GM23248 (cell line): ENCODE measurements around the gene EVL. TPM values are rescaled to one million over a fixed set of nuclear protein-coding genes. Genes with fewer than 3 reads are reported as not detected.

Source experiments
- DNase-seq: peaks from one replicate; pipeline ENCODE4 v3.0.0-alpha.2; 2015
- H2AFZ ChIP-seq: fragments of 200-600 bp; sonication (generic); 2 replicates; pipeline ENCODE4 v1.6.1; 2016; ENCODE audit warnings: antibody characterized with exemption
- H3F3A ChIP-seq: fragments of 200-600 bp; sonication (generic); 2 replicates; pipeline ENCODE4 v1.6.1; 2016; ENCODE audit warnings: mild to moderate bottlenecking, antibody characterized with exemption, mixed run types; ENCODE audit not compliant: insufficient read depth
- H3K27ac ChIP-seq: fragments of 200-600 bp; sonication (generic); 2 replicates; pipeline ENCODE4 v1.5.1; 2016; ENCODE audit warnings: mild to moderate bottlenecking
- H3K27me3 ChIP-seq: fragments of 200-600 bp; sonication (generic); replicated peaks from 2 replicates; pipeline ENCODE4 v1.6.1; 2016; ENCODE audit warnings: mild to moderate bottlenecking; ENCODE audit not compliant: insufficient read depth
- H3K36me3 ChIP-seq: fragments of 200-600 bp; sonication (generic); 2 replicates; pipeline ENCODE4 v1.6.1; 2016; ENCODE audit warnings: low read depth, mild to moderate bottlenecking
- H3K4me1 ChIP-seq: fragments of 200-600 bp; sonication (generic); 2 replicates; pipeline ENCODE4 v1.6.1; 2016; ENCODE audit warnings: mild to moderate bottlenecking; ENCODE audit not compliant: insufficient read depth
- H3K4me2 ChIP-seq: fragments of 200-600 bp; sonication (generic); one replicate; pipeline ENCODE4 v1.6.1; 2016; ENCODE audit warnings: mild to moderate bottlenecking; ENCODE audit not compliant: unreplicated experiment
- H3K4me3 ChIP-seq: fragments of 200-600 bp; sonication (generic); 2 replicates; pipeline ENCODE4 v1.5.1; 2016; ENCODE audit warnings: mild to moderate bottlenecking
- H3K79me2 ChIP-seq: fragments of 200-600 bp; sonication (generic); 2 replicates; pipeline ENCODE4 v1.6.1; 2016; ENCODE audit warnings: mild to moderate bottlenecking; ENCODE audit not compliant: insufficient read depth
- H3K9ac ChIP-seq: fragments of 200-600 bp; sonication (generic); 2 replicates; pipeline ENCODE4 v1.6.1; 2016; ENCODE audit warnings: mild to moderate bottlenecking
- H3K9me2 ChIP-seq: fragments of 200-600 bp; sonication (generic); 2 replicates; pipeline ENCODE4 v1.6.1; 2016; ENCODE audit warnings: mixed run types, mild to moderate bottlenecking, moderate library complexity; ENCODE audit not compliant: insufficient read depth
- H3K9me3 ChIP-seq: fragments of 200-600 bp; sonication (generic); one replicate; pipeline ENCODE4 v1.6.1; 2017; ENCODE audit warnings: low read depth
- H4K20me1 ChIP-seq: fragments of 200-600 bp; sonication (generic); 2 replicates; pipeline ENCODE4 v1.6.0; 2016; ENCODE audit not compliant: insufficient read depth
- EZH2 ChIP-seq: fragments of 200-600 bp; sonication (generic); IDR thresholded peaks from 2 replicates; pipeline ENCODE4 v1.6.1; 2018; ENCODE audit warnings: antibody characterized with exemption, mild to moderate bottlenecking; ENCODE audit not compliant: insufficient read depth, poor library complexity, severe bottlenecking
- EZH2phosphoT487 ChIP-seq: fragments of 200-600 bp; sonication (generic); IDR thresholded peaks from 2 replicates; pipeline ENCODE4 v1.6.1; 2018; ENCODE audit warnings: antibody characterized with exemption, moderate library complexity, mild to moderate bottlenecking, low read depth; ENCODE audit not compliant: insufficient read depth
- WGBS, 2 experiments: methylation state at CpG; one replicate each; pipeline ENCODE4 v1.1.6; 2015 to 2017; ENCODE audit warnings: low lambda C conversion rate in 2 of 2, low coverage in 1 of 2; ENCODE audit errors: missing lambda C conversion rate in 2 of 2; 5-methylcytosine and 5-hydroxymethylcytosine counted together
- in situ Hi-C: fragments of 300-500 bp; cut with MboI; formaldehyde crosslinking; loops from 2 replicates; pipeline ENCODE4 v1.15.0; 2020
- polyA plus RNA-seq: library from polyadenylated mRNA; unstranded; fragments of >200 nt; fragmentation: Nextera tagmentation; extraction: Ambion mirVana; gene quantifications from 2 replicates; pipeline ENCODE4 v1.2.1, GENCODE V29; 2016
- total RNA-seq: library from RNA; depleted of rRNA; stranded (reverse); fragments of >200 nt; shearing (Covaris generic); gene quantifications from 2 replicates; pipeline ENCODE4 v1.2.3, GENCODE V29; 2014

The EVL gene
- total and polyA plus RNA-seq, 2 experiments from 2014 or later, result 6.6 to 29.9 TPM

DNA sequence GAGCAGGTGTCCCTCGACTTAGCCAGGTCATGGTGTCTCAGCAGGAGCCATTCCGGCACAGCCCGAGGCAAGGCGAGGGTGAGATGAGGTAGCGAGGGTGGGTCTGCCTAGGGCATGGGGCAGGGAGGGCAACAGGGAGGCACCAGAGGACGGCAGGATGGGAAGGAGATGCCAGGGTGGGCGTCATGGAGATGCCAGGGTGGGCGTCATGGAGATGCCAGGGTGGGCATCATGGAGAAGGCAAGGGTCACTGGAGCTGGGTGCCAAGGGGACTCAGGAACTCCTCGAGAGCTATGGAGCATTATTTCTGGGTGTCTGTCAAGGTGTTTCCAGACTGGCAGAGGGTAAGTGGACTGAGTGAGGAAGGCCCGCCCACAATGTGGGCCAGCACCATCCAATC is 86.9 kb downstream of the EVL start:
- H3K27me3 ChIP-seq, result peaks cover 4% of the 10 kb centered on the region; the same call in 1 of the 2 replicates
- DNase-seq, result no peak
- WGBS, 2 experiments, result 70 to 72% methylated on average over 9 to 10 of the region's 10 CpGs
- no peak overlapping the region for H3K27ac ChIP-seq
- H3K9me3 ChIP-seq, result no peaks in the 10 kb centered on the region
- H3K79me2 ChIP-seq, result no peaks in the 10 kb centered on the region
- in situ Hi-C loops, result no loop called here
- H3K36me3 ChIP-seq, result no peaks in the 10 kb centered on the region
- no peak overlapping the region for H3K4me3 ChIP-seq
- H3K9me2 ChIP-seq, result no peaks in the 10 kb centered on the region
- no peak overlapping the region for H3K9ac ChIP-seq
- no peaks in the 10 kb centered on the region for H3K4me1 ChIP-seq
- H3F3A ChIP-seq, result no peaks in the 10 kb centered on the region
- no peak overlapping the region for H3K4me2 ChIP-seq
- no peaks in the 10 kb centered on the region for H4K20me1 ChIP-seq
- TF ChIP-seq EZH2, result no peak
- no peak for TF ChIP-seq EZH2phosphoT487
- no peak overlapping the region for H2AFZ ChIP-seq

- Histone ChIP-seq H4K20me1 (no peaks in the 10 kb centered on the region), H3K79me2 (no peaks in the 10 kb centered on the region), H3K4me3 (no peak overlapping the region), H3F3A (no peaks in the 10 kb centered on the region), H3K9me2 (no peaks in the 10 kb centered on the region), H3K27me3 (peaks cover 14% of the 10 kb centered on the region), H3K4me1 (no peaks in the 10 kb centered on the region), H3K27ac (no peak overlapping the region), H2AFZ (no peak overlapping the region), H3K9me3 (no peaks in the 10 kb centered on the region), H3K36me3 (no peaks in the 10 kb centered on the region), H3K9ac (no peak overlapping the region), H3K4me2 (no peak overlapping the region)
- 81 to 88% methylated on average over 6 of the region's 6 CpGs for WGBS, 2 experiments
- no peak for TF ChIP-seq EZH2phosphoT487
- TF ChIP-seq EZH2, result no peak
- no peak for DNase-seq
- in situ Hi-C loops, result no loop called here
Measured at GRCh38 chr14:100153560-100153959, 88.3 kb downstream of the EVL start.

GRCh38 chr14:100155049-100155621 is 89.9 kb downstream of the EVL start:
- Histone ChIP-seq H4K20me1 (no peaks in the 10 kb centered on the region), H3F3A (no peaks in the 10 kb centered on the region), H3K9me2 (no peaks in the 10 kb centered on the region), H3K79me2 (no peaks in the 10 kb centered on the region), H3K36me3 (no peaks in the 10 kb centered on the region), H3K9ac (no peak overlapping the region), H2AFZ (no peak overlapping the region), H3K27ac (no peak overlapping the region), H3K9me3 (no peaks in the 10 kb centered on the region), H3K27me3 (peaks cover 18% of the 10 kb centered on the region), H3K4me3 (no peak overlapping the region), H3K4me1 (no peaks in the 10 kb centered on the region), H3K4me2 (no peak overlapping the region)
- DNase-seq, result peak; percentile 44
- 61% methylated on average over 8 of the region's 8 CpGs for WGBS, 2 experiments
- in situ Hi-C loops, result no loop called here
- TF ChIP-seq EZH2 (no peak), EZH2phosphoT487 (no peak)

GRCh38 chr14:100155756-100156616 is 90.8 kb downstream of the EVL start:
- no peak overlapping the region for H2AFZ ChIP-seq
- no peak overlapping the region for H3K27ac ChIP-seq
- H3K9me3 ChIP-seq, result no peaks in the 10 kb centered on the region
- H3K79me2 ChIP-seq, result no peaks in the 10 kb centered on the region
- H3F3A ChIP-seq, result no peaks in the 10 kb centered on the region
- no peak for DNase-seq
- no peaks in the 10 kb centered on the region for H3K36me3 ChIP-seq
- in situ Hi-C loops, result no loop called here
- peaks cover 27% of the 10 kb centered on the region for H3K27me3 ChIP-seq
- no peaks in the 10 kb centered on the region for H3K9me2 ChIP-seq
- H3K4me2 ChIP-seq, result no peak overlapping the region
- TF ChIP-seq EZH2, result no peak
- no peak for TF ChIP-seq EZH2phosphoT487
- no peaks in the 10 kb centered on the region for H4K20me1 ChIP-seq
- H3K4me3 ChIP-seq, result no peak overlapping the region
- no peak overlapping the region for H3K9ac ChIP-seq
- no peaks in the 10 kb centered on the region for H3K4me1 ChIP-seq
- WGBS, 2 experiments, result 60 to 61% methylated on average over 12 of the region's 12 CpGs
